ENCODE measurements around the gene ZNF227. TPM values are rescaled to one million over a fixed set of nuclear protein-coding genes. Genes with fewer than 3 reads are reported as not detected.
"Not testable (repeated sequence)": the region's sequence is repeated elsewhere in the genome, so short reads cannot be mapped to it uniquely, and the experiment has no call there.

The ZNF227 gene
- total RNA-seq, 1 donor from 2014 or later, result 2.9 TPM

DNA sequence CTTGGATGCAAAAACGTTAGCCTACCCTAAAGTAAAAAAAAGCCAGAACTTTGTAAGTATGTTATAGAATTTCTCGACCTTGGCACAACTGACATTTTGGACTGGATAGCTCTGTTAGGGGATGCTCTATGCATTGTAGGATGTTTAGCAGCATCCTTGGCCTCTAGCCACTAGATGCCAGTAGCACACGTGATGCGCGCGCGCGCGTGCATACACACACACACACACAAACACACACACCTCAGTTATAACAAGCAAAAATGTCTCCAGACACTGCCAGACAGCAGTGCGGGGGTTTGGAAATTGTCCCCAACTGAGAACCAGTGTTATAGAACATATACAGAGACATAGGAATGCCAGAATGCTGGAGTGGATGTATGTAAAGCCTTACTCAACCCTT is 30.2 kb upstream of the ZNF227 start:
- no peak for DNase-seq (ENCODE audit: low read depth)
- no peak overlapping the region for H3K4me3 ChIP-seq (ENCODE audit: low read depth, low read length)
- TF ChIP-seq, protein P1, sequence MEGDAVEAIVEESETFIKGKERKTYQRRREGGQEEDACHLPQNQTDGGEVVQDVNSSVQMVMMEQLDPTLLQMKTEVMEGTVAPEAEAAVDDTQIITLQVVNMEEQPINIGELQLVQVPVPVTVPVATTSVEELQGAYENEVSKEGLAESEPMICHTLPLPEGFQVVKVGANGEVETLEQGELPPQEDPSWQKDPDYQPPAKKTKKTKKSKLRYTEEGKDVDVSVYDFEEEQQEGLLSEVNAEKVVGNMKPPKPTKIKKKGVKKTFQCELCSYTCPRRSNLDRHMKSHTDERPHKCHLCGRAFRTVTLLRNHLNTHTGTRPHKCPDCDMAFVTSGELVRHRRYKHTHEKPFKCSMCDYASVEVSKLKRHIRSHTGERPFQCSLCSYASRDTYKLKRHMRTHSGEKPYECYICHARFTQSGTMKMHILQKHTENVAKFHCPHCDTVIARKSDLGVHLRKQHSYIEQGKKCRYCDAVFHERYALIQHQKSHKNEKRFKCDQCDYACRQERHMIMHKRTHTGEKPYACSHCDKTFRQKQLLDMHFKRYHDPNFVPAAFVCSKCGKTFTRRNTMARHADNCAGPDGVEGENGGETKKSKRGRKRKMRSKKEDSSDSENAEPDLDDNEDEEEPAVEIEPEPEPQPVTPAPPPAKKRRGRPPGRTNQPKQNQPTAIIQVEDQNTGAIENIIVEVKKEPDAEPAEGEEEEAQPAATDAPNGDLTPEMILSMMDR (conservative IDR thresholded peaks at IDR 0.05; ENCODE audit: low read depth, low read length), result no peak

- TF ChIP-seq, protein P1 (conservative IDR thresholded peaks at IDR 0.05; ENCODE audit: low read depth, low read length), result no peak
- DNase-seq (ENCODE audit: low read depth), result no peak
- H3K4me3 ChIP-seq (ENCODE audit: low read depth, low read length), result no peak overlapping the region
Measured at GRCh38 chr19:44190020-44190419, 22.3 kb upstream of the ZNF227 start.

DNA sequence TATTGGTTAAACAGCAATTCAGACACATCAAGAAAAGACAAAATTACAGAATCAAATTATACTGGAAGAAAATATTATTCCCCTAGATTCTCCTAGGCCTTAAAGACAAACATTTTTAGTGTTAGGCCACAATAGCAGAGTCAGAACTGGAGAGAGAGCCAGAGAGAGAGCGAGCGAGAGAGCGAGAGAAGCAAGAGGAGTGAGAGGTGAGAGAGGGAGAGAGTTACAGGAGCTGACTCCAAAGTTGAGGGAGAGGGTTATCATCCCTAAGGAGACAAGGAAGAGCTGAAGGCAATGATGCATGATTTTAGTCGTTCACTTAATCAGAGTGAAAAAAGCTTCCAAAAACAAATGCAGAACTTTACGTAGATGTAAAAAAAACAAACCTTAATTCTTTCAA is 20.2 kb upstream of the ZNF227 start:
- no peak for DNase-seq (ENCODE audit: low read depth)
- H3K4me3 ChIP-seq (ENCODE audit: low read depth, low read length), result no peak overlapping the region
- TF ChIP-seq, protein P1 (conservative IDR thresholded peaks at IDR 0.05; ENCODE audit: low read depth, low read length), result no peak

DNA sequence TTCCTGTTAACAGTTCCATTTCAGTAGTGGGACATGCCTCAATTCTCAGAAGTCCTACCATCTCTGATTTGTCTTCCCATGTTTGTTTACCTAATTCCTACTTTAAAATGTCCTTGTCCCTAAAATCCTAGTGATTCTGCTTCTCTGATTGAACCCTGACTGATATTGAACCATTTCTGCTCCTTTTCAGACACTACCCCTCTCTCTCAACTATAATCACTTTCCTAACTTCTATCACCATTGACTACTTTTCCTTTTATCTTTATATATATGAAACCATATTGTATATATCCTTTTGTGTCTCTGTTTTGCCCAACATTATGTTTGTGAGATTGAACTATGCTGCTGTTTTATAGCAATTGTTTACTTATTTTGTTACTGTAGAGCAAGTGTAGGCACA is 15.6 kb upstream of the ZNF227 start:
- TF ChIP-seq, protein P1 (conservative IDR thresholded peaks at IDR 0.05; ENCODE audit: low read depth, low read length), result no peak
- no peak overlapping the region for H3K4me3 ChIP-seq (ENCODE audit: low read depth, low read length)
- DNase-seq (ENCODE audit: low read depth), result no peak

GRCh38 chr19:44202470-44202869 is 9.9 kb upstream of the ZNF227 start:
- no peak for DNase-seq (ENCODE audit: low read depth)
- TF ChIP-seq, protein P1 (conservative IDR thresholded peaks at IDR 0.05; ENCODE audit: low read depth, low read length), result no peak

GRCh38 chr19:44202974-44203373 is 9.4 kb upstream of the ZNF227 start:
- TF ChIP-seq, protein P1 (conservative IDR thresholded peaks at IDR 0.05; ENCODE audit: low read depth, low read length), result no peak
- DNase-seq (ENCODE audit: low read depth), result no peak
- H3K4me3 ChIP-seq (ENCODE audit: low read depth, low read length), result no peak overlapping the region

More at GRCh38 chr19:44202470-44202869, 9.9 kb upstream of the ZNF227 start:
- no peak overlapping the region for H3K4me3 ChIP-seq (ENCODE audit: low read depth, low read length)

DNA sequence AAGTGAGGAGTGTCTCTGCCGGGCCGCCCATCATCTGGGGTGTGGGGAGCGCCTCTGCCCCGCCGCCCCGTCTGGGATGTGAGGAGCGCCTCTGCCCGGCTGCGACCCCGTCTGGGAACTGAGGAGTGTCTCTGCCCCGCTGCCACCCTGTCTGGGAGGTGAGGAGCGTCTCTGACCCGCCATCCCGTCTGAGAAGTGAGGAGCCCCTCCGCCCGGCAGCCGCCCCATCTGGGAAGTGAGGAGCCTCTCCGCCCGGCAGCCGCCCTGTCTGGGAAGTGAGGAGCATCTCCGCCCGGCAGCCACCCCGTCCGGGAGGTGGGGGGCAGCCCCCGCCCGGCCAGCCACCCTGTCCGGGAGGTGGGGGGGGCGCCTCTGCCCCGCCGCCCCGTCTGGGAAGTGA is 8.5 kb upstream of the ZNF227 start:
- not testable (repeated sequence) for DNase-seq (ENCODE audit: low read depth); H3K4me3 ChIP-seq (ENCODE audit: low read depth, low read length)

DNA sequence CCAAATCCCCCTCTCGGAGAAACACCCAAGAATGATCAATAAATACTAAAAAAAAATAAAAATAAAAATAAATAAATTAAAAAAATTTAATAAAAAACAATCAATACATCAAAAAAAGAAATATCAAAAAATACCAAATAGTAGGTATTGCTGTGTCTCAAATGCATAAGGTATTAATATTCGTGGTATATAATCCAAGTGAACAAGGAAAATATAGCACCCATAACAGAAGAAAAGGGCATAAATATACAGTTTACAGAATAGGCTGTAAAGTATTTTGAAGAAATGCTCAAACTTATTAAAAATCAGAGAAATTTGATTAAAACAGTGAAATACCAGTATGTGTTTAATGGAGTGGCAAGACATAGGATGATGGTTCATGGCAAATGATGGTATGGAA is 7.6 kb upstream of the ZNF227 start:
- no peak for DNase-seq (ENCODE audit: low read depth)
- no peak overlapping the region for H3K4me3 ChIP-seq (ENCODE audit: low read depth, low read length)
- TF ChIP-seq, protein P1 (conservative IDR thresholded peaks at IDR 0.05; ENCODE audit: low read depth, low read length), result no peak
